Measurements from ENCODE around the gene BEST1. TPM values are rescaled to one million over a fixed set of nuclear protein-coding genes. Genes with fewer than 3 reads are reported as not detected.
"Not testable (repeated sequence)": the region's sequence is repeated elsewhere in the genome, so short reads cannot be mapped to it uniquely, and the experiment has no call there.

BEST1 gene
- total and polyA plus RNA-seq, 5 experiments from 2014 or later = 0.08 to 1.0 (median 0.54) TPM; not detected in 1

DNA sequence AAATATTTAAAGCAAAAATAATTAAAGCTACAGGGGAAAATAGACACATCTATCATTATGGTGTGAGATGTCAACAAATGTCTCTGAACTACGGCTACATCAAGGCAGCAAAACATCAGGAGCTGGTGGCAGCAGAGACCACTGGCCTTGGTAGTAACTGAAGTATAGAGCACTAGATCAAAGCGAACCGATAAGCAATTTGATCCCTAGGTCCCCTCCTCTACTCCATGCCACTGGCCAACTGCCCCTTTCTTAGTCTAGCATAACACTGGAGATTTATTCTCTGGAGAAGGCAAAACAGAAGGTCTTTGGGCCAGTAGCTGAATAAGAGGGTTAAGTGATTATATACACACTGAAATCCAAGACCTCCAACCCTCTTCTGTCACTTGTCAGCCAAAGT lies 19.2 kb upstream of the BEST1 start:
- POLR2A ChIA-PET = no interaction called here
- Mint-ChIP-seq H3K4me3 (no peak overlapping the region), H3K27me3 (peaks cover 13 to 24% (median 16%) of the 10 kb centered on the region in 5 donors), H3K4me1 (no peaks in the 10 kb centered on the region), H3K9me3 (peaks cover under 1 to 18% (median 13%) of the 10 kb centered on the region in 9 donors), H3K27ac (no peak overlapping the region), H3K36me3 (peaks cover 0 to 15% (median 10%) of the 10 kb centered on the region in 3 donors)
- ATAC-seq (no peak), DNase-seq (peak in 1 of 10 donors; percentile 3)

DNA sequence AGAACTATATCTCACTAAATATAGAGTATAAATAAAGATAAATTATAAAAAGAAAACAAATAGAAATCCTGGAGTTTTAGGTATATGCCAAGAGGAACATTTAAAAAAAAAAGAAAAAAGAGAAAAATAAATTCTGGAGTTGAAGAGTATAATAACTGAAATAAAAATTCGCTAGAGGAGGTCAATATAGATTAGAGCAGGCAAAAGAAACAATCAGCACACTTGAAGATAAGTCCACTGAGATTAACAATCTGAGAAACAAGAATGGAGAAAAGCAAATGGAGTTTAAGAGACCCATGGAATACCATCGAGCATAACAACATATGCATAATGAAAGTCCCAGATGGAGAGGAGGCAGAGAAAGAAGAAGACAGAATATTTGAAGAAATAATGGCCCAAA lies 14.3 kb upstream of the BEST1 start:
- POLR2A ChIA-PET = no interaction called here
- Mint-ChIP-seq H3K36me3 (peaks cover 0 to 29% (median 16%) of the 10 kb centered on the region in 3 donors), H3K9me3 (peaks cover 6 to 38% (median 25%) of the 10 kb centered on the region in 9 donors), H3K27me3 (peaks cover 15 to 41% (median 24%) of the 10 kb centered on the region in 5 donors), H3K27ac (no peak overlapping the region), H3K4me1 (no peaks in the 10 kb centered on the region), H3K4me3 (no peak overlapping the region)
- DNase-seq = no peak
- no peak for ATAC-seq

GRCh38 chr11:61940466-61940865 lies 9.7 kb upstream of the BEST1 start:
- Mint-ChIP-seq H3K27me3 (peaks cover 5 to 27% (median 7%) of the 10 kb centered on the region in 5 donors), H3K4me1 (no peaks in the 10 kb centered on the region), H3K4me3 (no peak overlapping the region), H3K36me3 (peaks cover 0 to 18% (median 8%) of the 10 kb centered on the region in 3 donors), H3K27ac (no peak overlapping the region), H3K9me3 (peaks cover 3 to 24% (median 17%) of the 10 kb centered on the region in 9 donors)
- ATAC-seq = no peak
- POLR2A ChIA-PET = no interaction called here
- DNase-seq = no peak

DNA sequence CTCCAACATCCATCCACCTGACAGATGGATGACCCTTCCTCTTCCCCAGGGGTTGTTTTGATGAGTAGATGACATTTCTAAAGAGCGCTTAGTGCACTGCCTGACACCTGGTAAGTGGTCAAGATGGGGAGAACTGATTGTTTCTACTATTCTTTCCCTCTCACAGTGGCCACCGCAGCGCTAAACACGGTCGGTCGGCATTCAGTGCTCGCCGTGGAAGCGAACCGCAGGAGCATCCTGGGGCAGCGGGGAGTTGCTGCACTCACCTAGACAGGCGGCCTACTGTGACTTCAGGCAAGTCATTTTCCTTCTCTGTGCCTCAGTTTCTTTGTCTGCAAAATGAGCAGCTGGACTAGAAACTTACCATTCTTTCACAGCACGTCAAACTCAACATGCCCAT lies 5.0 kb upstream of the BEST1 start:
- H3K27ac Mint-ChIP-seq = no peak overlapping the region
- DNase-seq (no peak), ATAC-seq (no peak)
- H3K36me3 Mint-ChIP-seq = no peaks in the 10 kb centered on the region
- H3K27me3 Mint-ChIP-seq = peaks cover 0 to 7% (median 1%) of the 10 kb centered on the region in 5 donors
- H3K9me3 Mint-ChIP-seq = no peaks in the 10 kb centered on the region
- no peak overlapping the region for H3K4me3 Mint-ChIP-seq
- POLR2A ChIA-PET = interaction anchor here (1.0 kb wide), 1 partner anchor 10 kb away, joined by 3 read pairs; no protein-coding TSS in a partner anchor
- H3K4me1 Mint-ChIP-seq = peaks cover 0 to 4% (median 0%) of the 10 kb centered on the region in 4 donors

GRCh38 chr11:61946894-61947293 lies 3.3 kb upstream of the BEST1 start:
- no peak for DNase-seq
- H3K27ac Mint-ChIP-seq = peak overlapping the region in 2 of 10 donors; percentile 0 to 3
- POLR2A ChIA-PET = interaction anchor here (0.8 to 2.5 kb wide), 2 partner anchors 21 to 47 kb away, joined by 3 to 13 read pairs; partner anchors contain the start of gene FTH1
- H3K4me1 Mint-ChIP-seq = peaks cover 0 to 4% (median 0%) of the 10 kb centered on the region in 4 donors
- peaks cover 0 to 8% (median 4%) of the 10 kb centered on the region in 5 donors for H3K27me3 Mint-ChIP-seq
- no peaks in the 10 kb centered on the region for H3K36me3 Mint-ChIP-seq
- H3K4me3 Mint-ChIP-seq = no peak overlapping the region
- H3K9me3 Mint-ChIP-seq = no peaks in the 10 kb centered on the region
- no peak for ATAC-seq

DNA sequence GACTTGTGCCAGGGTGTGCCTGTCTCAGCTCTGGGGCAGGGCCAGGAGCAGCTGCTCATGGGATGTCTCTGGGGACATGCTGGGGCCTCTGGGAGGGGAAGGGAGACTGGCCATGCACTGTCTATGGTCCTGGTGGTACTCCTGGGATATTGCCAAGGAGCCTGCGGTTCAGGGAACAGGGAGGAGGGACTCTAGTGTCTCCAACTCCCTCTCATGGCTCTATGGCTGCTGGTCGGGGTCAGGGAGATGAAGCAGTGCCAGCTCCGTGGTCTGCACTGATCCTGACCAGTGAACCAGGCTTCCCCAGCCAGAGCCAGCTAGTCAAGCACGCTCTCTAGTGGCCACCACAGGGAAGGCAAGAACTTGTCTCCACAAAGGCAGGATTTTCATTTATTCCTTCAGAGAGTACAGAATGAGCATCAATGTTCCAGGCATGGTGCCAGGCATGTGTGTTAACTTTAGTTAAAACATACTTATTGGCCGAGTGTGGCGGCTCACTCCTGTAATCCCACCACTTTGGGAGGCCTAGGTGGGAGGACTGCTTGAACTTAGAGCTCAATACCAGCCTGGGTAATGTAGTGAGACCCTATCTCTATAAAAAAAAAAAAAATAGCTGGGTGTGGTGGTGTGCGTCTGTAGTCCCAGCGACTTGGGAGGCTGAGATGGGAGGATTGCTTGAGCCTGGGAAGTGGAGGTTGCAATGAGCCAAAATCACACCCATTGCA lies 2.5 kb upstream of the BEST1 start:
- peak overlapping the region in 4 of 10 donors; percentile 16 to 62 (median 36) for H3K27ac Mint-ChIP-seq
- no peak overlapping the region for H3K4me3 Mint-ChIP-seq
- POLR2A ChIA-PET = interaction anchor here (0.8 to 2.5 kb wide), 5 partner anchors 16 to 159 kb away, joined by 3 to 13 read pairs (median 3); partner anchors contain the start of gene FTH1
- H3K27me3 Mint-ChIP-seq = peaks cover 0 to 11% (median 4%) of the 10 kb centered on the region in 5 donors
- H3K4me1 Mint-ChIP-seq = peaks cover 0 to 4% (median 0%) of the 10 kb centered on the region in 4 donors
- no peaks in the 10 kb centered on the region for H3K9me3 Mint-ChIP-seq
- DNase-seq (peak in 9 of 10 donors; percentile 35 to 75 (median 56)), ATAC-seq (peak; percentile 78 to 89)
- H3K36me3 Mint-ChIP-seq = no peaks in the 10 kb centered on the region

DNA sequence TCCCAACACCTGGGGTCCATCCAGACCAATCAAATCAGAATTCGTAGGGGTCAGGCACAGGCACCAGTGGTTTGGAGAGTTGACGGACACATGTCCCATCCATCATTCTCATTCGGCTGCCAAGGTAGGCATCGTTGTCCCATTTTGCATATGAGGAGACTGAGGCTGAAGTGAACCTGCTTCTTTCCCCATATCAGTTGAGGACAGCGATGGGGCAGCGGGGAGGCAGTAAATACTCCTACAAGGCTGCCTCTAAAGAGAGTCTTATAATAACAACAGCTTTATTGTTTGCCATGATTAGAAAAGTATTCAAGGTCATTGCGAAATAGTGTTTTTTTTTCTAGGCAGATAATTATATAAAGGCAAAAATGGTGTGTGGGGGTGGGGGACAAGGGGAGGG lies 1.6 kb upstream of the BEST1 start:
- no peaks in the 10 kb centered on the region for H3K36me3 Mint-ChIP-seq
- peaks cover 0 to 11% (median 4%) of the 10 kb centered on the region in 5 donors for H3K27me3 Mint-ChIP-seq
- H3K9me3 Mint-ChIP-seq = no peaks in the 10 kb centered on the region
- no peak overlapping the region for H3K4me3 Mint-ChIP-seq
- peaks cover 0 to 4% (median 0%) of the 10 kb centered on the region in 4 donors for H3K4me1 Mint-ChIP-seq
- POLR2A ChIA-PET = interaction anchor here (0.9 to 1.2 kb wide), 5 partner anchors 15 to 158 kb away, joined by 3 to 5 read pairs (median 3); no protein-coding TSS in a partner anchor
- peak overlapping the region in 1 of 10 donors; percentile 21 for H3K27ac Mint-ChIP-seq
- no peak for DNase-seq
- ATAC-seq = no peak

DNA sequence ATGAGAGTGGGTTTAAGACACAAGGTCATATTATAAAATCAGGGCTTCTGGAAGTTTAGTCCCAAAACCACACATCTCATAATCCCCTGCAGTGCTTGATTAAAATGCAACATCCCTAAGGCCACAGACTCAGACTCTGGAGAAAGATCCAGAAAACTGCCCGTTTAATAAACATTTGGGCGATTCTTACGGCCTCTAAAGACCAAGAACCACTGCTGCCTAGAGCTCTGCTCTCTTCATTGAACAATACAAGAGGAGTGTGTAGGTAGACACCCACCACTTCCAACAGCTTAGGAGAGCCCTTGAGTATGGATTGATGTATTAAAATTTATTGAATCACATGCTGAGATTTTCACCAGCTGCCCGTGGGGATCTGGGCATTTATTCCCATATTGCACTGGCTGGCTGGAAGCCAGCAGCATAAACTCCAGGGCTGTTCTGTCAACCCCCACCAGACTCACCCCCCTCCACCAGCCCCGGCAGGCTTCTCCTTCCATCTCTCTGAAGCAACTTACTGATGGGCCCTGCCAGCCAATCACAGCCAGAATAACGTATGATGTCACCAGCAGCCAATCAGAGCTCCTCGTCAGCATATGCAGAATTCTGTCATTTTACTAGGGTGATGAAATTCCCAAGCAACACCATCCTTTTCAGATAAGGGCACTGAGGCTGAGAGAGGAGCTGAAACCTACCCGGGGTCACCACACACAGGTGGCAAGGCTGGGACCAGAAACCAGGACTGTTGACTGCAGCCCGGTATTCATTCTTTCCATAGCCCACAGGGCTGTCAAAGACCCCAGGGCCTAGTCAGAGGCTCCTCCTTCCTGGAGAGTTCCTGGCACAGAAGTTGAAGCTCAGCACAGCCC lies 749 bp upstream of the BEST1 start:
- peaks cover 0 to 4% (median 0%) of the 10 kb centered on the region in 4 donors for H3K4me1 Mint-ChIP-seq
- H3K27ac Mint-ChIP-seq = peak overlapping the region in 3 of 10 donors; percentile 26 to 61 (median 53)
- no peaks in the 10 kb centered on the region for H3K36me3 Mint-ChIP-seq
- peak in 1 of 2 donors; percentile 46 for ATAC-seq
- no peaks in the 10 kb centered on the region for H3K9me3 Mint-ChIP-seq
- DNase-seq = no peak
- H3K4me3 Mint-ChIP-seq = no peak overlapping the region
- H3K27me3 Mint-ChIP-seq = peaks cover 3 to 19% (median 9%) of the 10 kb centered on the region in 5 donors
- POLR2A ChIA-PET = interaction anchor here (0.9 to 1.2 kb wide), 2 partner anchors 17 to 157 kb away, joined by 3 to 4 read pairs; no protein-coding TSS in a partner anchor

DNA sequence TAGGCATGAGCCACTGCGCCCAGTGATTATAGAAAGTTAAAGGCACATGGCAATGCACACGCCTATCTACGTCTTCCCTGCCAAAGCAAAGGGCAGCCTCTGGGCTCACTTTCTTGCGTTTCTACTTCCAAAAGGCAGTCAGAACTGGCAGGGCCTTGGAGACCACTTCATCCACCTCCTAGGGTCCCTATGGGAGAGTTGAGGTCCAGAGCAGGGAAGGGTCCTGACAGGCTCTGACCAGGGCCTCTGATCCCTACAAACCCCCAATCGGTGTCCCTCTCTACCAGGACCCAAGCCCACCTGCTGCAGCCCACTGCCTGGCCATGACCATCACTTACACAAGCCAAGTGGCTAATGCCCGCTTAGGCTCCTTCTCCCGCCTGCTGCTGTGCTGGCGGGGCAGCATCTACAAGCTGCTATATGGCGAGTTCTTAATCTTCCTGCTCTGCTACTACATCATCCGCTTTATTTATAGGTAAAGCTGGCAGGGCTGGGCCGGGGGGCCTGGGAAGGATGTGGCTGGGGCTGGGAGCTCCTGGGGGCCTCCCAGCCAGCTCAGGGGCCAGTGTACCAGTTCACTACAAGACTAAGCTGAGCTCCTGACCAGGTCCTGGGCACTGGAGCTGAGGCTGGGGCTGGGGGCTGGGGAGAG lies 1.5 kb downstream of the BEST1 start:
- no peak overlapping the region for H3K27ac Mint-ChIP-seq
- H3K4me3 Mint-ChIP-seq = no peak overlapping the region
- H3K27me3 Mint-ChIP-seq = peaks cover 4 to 29% (median 11%) of the 10 kb centered on the region in 5 donors
- ATAC-seq (no peak), DNase-seq (no peak)
- no peaks in the 10 kb centered on the region for H3K36me3 Mint-ChIP-seq
- POLR2A ChIA-PET = no interaction called here
- H3K9me3 Mint-ChIP-seq = no peaks in the 10 kb centered on the region
- H3K4me1 Mint-ChIP-seq = peaks cover 0 to 8% (median 3%) of the 10 kb centered on the region in 4 donors

DNA sequence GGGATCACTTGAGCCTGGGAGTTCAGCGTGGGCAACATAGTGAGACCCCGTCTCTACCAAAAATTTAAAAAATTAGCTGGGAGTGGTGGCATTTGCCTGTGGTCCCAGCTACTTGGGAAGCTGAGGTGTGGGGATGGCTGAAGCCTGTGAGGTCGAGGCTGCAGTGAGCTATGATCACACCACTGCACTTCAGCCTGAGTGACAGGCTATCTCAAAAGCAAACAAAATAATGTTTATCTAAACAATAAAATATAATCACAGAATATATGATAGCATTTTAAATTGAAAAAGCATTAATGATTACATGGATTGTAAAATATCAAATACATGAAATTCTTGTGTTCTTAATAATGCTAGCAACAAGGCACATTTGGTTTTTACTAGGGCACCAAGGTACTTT lies 2.7 kb downstream of the BEST1 start:
- no peak for DNase-seq
- ATAC-seq = no peak
- peaks cover 3 to 29% (median 11%) of the 10 kb centered on the region in 5 donors for H3K27me3 Mint-ChIP-seq
- peaks cover 0 to 7% (median 2%) of the 10 kb centered on the region in 4 donors for H3K4me1 Mint-ChIP-seq
- no peaks in the 10 kb centered on the region for H3K36me3 Mint-ChIP-seq
- H3K9me3 Mint-ChIP-seq = no peaks in the 10 kb centered on the region
- no peak overlapping the region for H3K4me3 Mint-ChIP-seq
- POLR2A ChIA-PET = no interaction called here
- H3K27ac Mint-ChIP-seq = no peak overlapping the region

- peak in 1 of 10 donors; percentile 12 for DNase-seq
- H3K4me1 Mint-ChIP-seq, H3K36me3 Mint-ChIP-seq, ATAC-seq, POLR2A ChIA-PET, H3K27ac Mint-ChIP-seq, H3K9me3 Mint-ChIP-seq: not testable (repeated sequence)
- peaks cover 3 to 29% (median 11%) of the 10 kb centered on the region in 5 donors for H3K27me3 Mint-ChIP-seq
- peak overlapping the region in 1 of 10 donors; percentile 30 for H3K4me3 Mint-ChIP-seq
These were observed 3.5 kb downstream of the BEST1 start for GRCh38 chr11:61953632-61954031.
